GM21737 (cell line): ENCODE data around the gene IFI6.
A peak's percentile ranks its signal among the peaks of the same experiment; 100 is the strongest.

Experiments
- ATAC-seq: cut with Tn5 transposase; IDR thresholded peaks from one replicate; pipeline ENCODE4 v1.9.1; 2021; ENCODE audit warnings: mild to moderate bottlenecking, moderate library complexity; ENCODE audit not compliant: unreplicated experiment

The IFI6 gene

DNA sequence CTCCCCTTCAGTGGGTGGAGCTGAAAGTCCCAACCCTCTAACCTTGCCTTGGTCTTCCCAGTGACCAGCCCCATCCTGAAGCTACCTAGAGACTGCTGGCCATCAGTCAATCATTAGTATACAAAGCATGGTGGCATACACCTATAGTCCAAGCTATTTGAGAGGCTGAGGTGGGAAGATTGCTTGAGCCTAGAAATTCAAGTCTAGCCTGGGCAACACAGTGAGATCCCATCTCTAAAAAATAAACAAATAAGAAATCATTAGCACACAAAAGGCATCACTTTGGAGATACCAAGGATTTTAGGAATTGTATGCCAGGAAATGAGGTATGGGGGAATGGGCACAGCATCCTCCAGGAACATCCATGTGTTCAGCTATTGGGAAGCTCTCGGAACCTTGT, 4.4 kb upstream of the IFI6 start:
- no peak for ATAC-seq

DNA sequence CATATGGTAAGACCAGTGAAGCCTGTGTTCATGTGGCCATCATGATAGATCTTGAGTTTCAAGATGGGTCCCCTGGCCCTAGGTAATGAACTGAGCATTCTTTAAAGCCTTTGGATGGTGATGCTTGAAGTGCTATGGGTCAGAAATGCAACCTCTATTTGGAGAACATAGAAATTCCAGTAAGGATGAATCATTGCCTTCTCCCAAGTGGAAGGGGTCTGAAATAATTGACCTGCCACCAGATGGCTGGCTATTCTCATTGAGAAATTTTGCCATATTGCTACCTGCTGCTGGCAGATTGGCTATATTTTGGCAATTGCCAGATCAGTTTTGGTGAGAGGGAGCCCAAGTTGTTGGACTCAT, 739 bp upstream of the IFI6 start:
- no peak for ATAC-seq

DNA sequence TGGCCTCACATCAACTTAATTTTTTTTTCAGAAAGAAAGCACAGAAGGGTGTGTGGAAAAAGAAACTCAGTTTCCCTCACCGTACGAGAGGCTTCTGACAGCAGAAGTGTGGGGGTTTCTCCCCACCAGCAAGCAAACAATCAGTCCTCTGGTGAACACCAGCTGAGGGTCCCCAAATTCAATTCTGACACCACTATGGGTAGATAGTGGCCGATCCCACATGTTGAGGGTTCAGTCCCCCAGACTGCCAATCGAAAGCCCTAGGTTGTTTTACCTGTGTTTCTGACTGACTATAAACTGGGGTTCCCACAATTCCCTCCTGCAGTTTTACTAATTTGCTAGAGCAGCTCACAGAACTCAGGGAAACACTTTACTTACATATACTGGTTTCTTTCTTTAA, 2.1 kb downstream of the IFI6 start:
- ATAC-seq: no peak

DNA sequence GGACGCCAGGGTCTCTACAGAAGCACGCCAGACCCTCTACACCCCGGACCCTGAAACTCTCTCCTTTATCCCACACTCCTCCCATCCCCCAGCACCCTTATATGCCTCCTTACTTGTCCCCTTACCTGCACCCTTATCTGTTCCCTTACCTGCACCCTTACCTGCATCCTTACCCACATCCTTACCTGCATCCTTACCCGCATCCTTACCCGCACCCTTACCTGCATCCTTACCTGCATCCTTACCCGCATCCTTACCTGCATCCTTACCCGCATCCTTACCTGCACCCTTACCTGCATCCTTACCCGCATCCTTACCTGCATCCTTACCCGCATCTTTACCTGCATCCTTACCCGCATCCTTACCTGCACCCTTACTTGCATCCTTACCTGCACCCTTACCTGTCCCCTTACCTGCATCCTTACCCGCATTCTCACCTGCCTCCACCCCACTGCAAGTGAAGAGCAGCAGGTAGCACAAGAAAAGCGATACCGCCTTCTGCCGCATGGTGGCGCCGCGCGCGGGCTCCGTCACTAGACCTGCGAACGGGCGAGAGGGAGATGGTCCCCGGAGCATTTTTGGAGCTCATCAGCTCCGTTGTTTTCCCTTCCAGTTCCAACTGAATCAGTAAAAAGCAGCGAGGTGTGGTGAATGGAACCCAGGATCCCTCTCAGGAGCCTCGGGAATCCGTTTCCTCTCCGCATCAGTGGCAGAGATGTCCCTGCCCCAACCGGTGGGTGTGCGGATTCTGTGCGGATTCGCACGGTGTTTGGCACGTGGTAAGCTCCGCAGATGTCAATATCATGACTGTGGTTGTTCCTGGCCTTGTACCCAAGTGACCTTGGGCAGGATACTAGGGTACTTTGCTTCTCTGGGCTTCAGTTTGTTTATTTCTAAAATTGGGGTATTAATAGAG, 2.9 kb downstream of the IFI6 start:
- ATAC-seq: no peak

DNA sequence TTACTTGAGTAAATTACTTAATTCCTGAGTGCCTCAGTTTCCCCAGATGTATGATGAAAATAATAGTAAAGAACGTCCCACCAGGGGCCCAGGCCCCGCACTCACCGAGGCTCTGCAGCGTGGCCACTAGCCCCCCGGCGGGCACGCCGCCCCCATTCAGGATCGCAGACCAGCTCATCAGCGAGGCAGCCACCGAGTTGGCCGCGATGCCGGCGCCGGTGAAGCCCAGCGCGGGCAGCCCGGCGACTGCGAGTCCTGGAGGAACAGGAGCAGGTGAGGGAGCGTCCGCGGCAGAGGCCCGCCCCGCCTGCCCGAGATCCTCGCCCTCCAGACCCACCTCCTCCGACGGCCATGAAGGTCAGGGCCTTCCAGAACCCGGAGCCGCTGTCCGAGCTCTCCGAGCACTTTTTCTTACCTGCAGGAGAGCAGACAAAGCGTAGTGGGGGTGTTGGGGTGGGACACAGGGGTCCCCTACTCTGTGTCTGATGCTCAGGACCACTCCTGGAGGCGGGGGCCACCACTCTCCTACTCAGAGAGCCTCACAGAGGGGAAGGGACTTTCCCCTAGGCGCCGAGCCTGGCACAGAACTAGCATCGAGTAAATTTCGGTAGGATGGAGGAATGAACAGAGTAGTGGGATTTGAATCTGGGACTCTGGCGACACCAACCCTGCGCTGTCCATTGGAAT, 3.7 kb downstream of the IFI6 start:
- ATAC-seq: no peak

DNA sequence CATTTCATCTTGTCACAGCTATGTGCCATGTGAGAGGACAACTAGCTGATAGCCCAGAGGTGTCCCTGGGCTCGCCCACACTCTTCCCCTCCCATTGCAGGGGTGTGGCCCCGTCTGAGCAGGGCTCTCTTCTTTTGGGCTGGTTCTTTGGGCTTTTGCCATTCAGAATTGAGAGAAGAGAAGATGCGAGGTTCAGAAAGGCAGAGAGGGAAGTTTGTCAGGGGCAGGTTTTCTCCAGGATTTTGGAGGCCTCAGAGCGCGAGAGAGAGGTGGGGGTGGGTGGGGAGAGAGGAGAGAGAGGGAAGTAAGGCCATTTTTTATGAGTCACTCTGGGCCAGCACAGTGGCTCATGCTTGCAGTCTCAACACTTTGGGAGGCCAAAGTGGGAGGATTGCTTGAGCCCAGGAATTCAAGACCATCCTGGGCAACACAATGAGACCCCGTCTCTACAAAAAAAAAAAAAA, 5.2 kb downstream of the IFI6 start:
- no peak for ATAC-seq

DNA sequence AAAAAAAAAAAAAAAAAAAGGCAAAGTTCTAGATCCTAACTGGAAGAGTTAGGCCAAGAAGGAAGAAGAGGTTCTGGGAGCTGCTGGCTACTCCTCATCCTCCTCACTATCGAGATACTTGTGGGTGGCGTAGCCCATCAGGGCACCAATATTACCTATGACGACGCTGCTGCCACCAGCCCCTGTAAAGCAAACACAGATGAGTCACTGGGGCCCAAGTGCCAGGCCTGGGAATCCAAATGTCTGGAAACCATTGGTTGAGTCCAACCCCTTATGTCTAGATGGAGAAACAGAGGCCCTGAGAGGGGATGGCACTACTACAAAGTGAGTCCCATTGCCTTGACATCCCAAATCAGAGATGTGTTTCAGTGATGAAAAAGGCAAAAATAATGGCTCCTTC, 5.7 kb downstream of the IFI6 start:
- ATAC-seq: no peak

DNA sequence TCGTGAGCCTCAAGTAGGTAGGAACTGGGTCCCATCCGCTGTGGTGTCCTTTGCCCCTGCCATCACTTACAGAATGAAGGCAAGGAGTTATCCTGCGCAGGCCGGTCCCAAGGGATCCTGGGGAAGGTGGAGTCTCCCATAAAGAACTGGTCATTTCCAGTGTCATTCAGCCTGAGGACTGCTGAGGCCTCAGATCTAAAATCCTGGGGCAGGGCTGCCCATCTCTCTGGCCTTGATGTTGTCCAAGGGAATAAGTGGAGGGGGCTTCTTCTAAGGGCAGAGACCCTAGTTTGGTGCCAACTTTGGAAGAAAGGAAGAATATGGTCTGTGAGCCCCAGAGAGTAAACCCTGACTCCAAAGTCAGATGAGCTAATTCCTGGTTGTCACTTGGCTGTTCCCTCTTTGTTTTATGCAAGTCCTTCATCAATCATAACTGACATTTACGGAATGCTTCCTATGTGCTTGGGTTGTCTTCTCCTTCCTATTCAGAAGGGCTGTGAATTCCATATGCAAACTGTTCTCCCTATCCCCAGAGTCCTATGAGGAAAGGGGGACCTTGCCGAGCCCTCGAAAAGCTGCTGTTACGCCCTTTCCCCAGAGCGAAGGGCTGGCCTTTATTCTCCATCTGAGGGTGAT, 6.9 kb downstream of the IFI6 start:
- no peak for ATAC-seq

DNA sequence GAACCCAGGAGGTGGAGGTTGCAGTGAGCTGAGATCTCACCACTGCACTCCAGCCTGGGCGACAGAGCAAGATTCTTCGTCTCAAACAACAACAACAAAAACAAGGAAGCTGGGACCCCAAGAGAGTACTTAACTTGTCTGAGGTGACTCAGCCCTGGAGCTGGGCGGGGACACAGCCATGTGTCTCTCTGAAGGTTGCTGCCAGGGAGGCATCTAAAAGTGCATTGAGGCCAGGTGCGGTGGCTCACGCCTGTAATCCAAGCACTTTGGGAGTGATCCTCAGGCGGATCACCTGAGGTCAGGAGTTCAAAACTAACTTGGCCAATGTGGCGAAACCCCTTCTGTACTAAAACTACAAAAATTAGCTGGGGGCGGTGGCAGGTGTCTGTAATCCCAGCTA, 7.7 kb downstream of the IFI6 start:
- ATAC-seq: no peak

DNA sequence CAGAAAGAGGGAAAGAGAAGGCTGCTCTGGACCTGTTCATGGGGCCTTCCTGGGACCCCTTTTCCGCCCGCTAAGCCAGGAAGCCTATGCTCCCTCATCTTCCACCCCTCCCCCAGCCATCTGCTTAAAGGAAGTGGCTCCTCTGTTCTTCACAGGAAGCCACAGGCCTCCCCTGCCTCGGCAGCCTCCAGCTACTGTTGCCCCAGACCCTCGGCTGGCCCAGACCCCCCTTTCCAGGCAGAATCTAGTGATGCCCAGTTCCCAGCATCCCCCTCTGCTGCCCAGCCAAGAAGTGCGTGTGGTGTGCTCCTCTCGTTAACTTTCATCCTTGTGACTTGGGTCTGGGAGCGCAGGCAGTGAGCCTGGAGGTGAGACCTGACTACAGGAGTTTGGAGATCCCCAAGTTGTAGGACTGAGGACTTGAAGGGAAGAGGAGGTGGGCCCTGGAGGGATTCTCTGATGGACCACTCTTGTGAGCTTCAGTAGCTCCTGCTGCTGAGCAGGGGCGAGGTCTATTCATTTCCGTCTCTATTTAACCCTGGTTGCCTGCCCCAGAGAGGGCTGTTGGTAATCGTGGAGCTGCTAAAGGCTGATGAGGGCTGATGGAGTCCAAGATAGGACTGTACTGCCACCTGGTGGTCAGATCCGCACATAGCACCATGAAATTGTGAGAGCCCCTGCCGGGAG, 9.1 kb downstream of the IFI6 start:
- peak; percentile 39 for ATAC-seq

DNA sequence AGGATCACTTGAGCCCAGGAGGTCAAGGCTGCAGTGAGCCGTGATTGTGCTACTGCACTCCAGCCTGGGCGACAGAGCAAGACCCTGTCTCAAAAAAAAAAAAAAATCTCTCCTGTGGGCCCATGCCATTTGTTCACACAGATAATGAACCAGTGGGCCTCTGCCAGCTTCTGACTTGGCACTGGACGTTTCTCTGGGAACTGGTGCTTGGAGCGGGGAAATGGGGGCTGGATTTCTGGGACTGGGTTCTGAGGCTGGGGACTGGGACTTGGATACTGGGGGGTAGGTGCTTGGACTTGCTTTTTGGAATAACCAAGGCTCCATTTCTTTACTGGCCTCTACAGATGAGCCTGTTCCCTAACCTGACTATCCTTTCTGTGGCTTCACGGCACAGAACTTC, 9.7 kb downstream of the IFI6 start:
- ATAC-seq: no peak

DNA sequence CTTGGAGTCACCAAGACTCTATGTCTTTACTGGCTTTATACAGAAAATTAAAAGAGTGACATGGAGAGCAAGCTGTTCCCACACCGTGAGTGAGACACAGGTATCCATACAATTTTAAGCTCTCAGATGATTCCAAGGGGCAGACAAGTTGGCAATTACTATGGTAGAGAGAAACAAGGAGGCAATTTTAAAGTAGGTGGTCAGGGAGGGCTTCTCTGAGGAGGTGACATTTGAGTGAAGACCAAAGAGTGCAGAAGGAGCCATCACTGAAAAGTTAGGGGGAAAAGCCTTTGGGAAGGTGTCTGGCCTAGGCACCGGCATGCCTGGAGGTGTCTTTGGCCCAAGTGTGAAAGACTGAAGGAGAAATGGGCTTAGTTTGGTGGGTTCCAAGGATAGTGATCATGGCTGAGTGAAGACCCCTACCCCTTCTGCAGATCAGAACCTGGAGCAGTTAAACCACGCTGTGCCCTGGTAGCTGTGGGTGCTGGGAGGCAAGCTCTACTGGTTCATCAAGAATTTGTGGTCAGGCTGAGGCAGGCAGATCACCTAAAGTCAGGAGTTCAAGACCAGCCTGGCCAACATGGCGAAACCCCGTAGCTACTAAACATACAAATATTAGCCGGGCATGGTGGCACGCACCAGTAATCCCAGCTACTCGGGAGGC, 10.4 kb downstream of the IFI6 start:
- no peak for ATAC-seq

DNA sequence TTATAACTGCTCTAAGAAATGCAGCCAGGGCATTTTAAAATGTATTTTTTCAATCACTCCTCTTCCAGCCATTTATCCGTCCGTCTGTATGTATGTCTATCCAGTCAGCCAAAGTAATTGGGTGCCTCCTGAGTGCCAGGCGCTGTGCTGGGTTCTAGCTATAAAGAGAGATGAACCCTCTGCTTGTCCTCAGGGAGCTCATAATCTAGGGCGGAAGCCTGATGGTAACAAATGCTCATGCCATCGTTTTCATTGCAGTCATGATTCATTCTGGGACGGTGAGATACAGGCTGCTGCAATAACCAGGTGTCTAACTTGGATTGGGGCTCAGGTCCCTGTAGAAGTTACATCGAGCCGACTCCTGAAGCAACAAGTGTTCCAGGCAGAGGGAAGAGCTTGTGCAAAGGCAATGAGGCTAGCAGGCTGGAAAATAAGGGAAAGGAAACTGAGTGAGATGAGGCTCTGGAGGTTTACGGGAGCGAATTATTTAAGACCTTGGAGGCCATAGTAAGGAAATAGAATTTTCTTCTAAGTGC, 11.6 kb downstream of the IFI6 start:
- ATAC-seq: no peak

DNA sequence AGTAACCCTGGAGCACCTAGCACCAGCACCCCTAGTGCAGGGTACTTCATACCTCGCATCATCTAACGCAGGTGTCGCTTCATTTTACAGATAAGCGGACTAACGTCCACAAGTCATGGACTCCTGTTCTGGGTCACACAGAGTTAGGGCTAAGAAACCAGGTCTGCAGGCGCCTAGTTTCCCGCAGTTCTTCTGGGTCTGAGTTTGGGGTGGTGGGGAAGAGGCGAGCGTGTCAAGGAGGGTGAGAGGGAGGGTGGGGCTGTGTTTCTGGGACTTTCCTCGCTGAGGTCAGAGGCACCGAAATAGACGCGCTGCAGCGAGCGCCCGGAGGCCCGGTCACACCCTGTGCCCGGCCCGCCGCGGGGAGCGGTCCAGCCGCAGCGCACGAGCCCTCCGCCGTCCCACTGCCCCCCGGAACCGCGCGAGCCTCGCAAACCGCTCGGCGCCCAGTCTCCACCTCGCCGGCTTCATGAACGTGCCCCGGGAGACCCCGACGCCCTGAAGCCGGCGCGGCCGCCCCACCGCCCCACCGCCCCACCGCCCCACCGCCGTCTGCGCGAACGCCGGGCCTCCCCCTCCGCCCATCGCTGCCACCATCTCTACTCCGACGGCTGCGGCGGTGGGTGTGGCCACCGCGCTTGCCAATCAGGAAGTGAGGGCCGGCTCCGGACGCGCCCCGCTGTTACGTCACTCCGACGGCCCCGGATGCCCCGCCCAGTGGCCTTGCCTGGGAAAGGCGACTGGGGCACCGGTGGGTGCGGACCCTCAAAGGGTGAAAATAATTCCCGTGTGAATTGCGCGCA, 12.3 kb downstream of the IFI6 start:
- ATAC-seq: peak; percentile 48

DNA sequence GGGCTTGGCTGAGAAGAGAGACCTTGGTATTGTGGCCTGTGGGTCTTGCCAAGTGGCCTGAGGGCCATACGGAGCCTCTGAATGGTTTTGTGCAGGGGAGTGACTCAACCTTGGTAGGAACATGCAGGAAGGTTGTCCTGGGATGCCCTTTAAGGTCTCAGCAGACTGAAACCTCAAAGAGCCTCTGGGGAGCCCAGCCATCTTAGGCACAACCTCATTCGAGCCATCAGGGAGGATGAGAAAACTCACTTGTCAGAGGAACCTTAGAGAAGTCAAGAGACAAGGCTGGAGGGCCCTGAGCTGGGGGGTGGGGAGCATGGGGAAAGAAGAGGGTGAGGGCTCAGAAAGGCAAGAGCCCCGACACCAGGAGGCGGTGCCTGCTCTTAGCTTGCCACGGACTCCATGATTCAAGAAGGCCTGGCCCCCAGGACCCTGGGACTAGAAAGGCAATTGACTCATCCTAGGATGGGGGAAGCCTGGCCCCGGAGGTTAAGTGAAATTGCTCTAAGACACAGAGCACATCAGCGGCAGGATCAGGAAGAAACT, 13.0 kb downstream of the IFI6 start:
- ATAC-seq: peak; percentile 12

DNA sequence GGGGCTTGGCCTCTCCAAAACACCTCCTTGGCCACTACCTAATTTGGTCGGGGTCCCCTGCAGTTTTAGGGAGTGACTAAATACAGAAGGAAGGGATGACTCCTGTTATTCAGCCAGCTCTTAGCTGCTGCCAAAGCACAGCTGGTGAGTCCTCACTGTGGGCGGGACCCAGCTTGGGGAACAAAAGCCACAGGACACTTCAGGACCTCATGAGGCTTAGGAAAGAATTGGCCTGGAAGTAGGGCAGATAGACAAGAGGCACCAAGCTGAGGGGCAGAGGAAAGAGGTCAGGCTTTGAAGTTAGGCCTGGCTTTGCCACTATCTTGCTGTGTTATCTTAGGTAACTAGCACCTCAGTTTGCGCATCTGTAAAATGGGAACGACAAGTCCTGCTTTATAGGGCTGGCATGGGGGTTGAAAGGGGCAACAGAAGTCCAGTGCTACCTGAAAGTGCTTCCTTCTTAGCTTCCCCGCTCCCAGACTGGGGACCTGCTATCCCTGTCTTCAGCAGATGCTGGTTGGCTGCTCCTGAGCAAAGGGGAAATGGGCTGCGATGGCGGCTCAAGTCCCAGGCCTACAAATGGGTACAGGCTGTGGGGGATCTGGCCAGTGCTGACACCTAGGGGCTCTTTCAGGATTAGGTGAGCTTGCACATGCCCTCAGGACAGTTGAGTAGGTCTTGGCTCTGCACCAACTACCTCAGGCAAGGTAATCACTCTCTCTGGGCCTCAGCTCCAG, 15.7 kb downstream of the IFI6 start:
- ATAC-seq: no peak

DNA sequence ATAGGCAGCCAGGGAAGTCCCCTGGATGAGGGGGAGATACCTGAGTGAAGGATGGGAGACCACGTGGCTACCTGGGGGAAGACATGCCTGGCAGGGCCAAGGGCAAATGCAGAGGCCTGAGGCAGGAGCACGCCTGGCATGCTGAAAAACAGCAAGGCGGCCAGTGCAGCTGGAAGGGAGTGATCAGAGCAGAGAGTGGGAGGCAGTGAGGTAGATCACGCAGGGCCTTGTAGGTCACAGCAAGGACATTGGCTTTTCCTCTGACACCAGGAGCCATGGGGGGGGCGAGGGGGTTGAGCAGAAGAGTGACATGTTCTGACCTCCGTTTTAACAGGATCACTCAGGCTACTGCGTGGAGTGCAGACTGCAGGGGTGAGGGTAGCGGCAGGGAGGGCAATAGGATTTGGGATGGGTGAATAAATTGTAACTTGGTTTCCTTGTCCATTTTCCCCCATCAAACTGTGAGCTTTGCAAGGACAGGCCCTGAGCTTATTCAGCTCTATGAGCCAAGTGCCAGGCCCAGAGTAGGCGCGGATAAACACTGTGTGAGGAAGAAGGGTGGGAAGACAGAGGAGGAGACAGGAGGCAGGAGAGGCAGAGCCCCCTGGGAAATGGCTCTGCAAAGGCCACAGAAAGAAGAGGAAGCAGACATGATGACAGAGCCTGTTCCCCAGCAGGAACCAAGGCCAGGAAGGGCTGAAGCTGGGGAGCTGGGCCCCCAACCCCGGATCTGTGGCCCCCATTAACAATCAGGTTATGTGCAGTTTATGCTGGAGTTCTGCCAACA, 16.6 kb downstream of the IFI6 start:
- no peak for ATAC-seq
